Stimulated activated CD8-positive, alpha-beta memory T cell treated with anti-CD3 and anti-CD28 coated beads, Interleukin-15, amount 100 ng/mL, for 48 hours (primary cell): ENCODE measurements around the gene DCST2.

Source experiments
- DNase-seq, 2 donors: peaks; one replicate each; pipeline ENCODE4 v3.0.0-alpha.2; 2020; ENCODE audit warnings: low read depth in 2 of 2

DCST2 gene

DNA sequence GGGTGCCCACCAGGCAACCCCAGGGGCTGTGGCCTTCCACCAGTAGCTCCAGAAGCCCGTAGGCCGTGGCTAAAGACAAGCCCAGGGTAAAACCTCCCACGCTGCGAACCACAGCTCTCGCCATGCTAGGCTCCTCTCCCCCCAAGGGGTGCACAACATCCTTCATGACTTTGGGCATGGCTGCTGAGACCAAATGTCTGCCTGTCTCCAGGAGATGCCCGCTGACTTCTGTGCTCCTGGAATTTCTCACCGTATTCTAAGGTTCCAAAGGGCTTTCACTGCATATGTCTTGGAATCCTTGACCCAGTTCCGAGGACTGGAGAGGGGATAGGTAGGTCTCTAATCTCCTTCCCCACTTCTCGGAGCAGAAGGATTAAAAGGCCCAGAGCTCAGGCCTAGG, at the start of gene DCST2, which contains the start of gene DCST1:
TSS of gene DCST2 (minus strand) at position 258 of the 400 bp plus-strand sequence. CDS start at position 178, 80 bp downstream.
TSS of gene DCST1 (plus strand) at position 301 of the 400 bp plus-strand sequence. CDS start 213 bp downstream, outside the sequence.
- no peak for DNase-seq

DNA sequence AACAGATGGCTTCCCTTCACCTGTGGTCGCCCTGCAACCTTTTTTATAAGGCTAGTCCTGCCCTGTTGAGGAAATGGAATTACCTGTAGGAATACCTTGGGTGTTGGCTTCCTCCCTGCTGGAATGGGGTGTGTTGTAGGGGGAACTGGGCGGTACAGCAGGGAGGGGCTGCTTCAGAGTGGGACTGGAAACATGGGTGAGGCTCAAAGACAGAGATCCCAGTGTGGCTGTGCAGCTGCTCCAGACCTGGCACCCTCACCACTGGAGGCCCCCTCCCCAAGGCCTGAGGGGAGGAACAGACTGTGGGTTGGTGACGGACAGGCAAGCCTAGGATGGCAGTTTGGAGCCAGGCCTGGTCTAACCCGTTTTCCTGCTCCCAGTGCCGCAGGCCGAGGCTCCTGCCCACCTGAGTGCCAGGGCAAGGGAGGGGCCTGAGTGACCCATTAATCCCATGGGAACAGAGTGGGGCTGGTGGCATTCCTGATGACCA, 49.5 kb upstream of the DCST2 start:
- DNase-seq, result no peak

GRCh38 chr1:155082301-155083051, 48.9 kb upstream of the DCST2 start:
- no peak for DNase-seq

DNA sequence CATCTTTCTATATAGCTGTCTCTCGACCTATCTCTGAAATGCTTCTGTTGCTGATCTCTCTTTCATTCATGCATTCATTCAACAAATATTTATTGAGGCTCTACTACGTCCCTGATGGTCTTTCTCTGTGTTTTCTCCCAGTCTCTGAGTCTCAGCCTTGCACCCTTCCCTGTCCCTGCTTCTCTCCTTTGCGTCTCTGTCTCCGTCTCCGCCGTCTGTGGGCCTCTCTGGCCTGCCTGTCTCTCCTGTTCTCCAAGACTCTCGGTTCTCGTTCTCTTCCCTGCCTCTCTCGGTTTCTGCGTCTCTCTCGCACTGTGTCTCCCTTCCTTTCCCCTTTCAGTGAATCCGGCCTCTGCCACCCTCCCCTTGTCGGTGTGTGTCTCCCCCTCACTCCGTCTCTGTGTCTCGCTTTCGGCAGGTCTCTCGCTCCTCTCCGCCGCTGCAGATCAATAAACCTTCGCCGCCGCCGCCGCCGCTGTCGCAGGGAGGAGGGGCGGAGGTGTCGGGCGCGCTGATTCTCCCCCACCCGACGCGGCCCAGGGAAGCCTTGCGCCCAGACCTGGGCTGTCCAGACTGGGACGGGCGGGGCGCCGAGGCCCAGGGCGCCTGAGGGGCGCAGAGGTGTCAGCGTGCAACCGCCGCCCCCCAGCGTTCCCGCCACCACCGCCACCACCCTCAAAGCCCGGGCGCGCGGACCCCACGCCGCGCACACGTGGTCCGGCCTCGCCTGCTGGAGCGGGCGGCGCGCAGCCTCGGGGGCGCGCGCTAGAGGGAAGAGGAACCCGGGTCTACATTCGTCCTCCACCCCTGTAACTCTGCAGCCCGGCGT, 48.1 kb upstream of the DCST2 start:
- no peak for DNase-seq

GRCh38 chr1:155080312-155081228, 47.0 kb upstream of the DCST2 start:
- DNase-seq, result no peak

DNA sequence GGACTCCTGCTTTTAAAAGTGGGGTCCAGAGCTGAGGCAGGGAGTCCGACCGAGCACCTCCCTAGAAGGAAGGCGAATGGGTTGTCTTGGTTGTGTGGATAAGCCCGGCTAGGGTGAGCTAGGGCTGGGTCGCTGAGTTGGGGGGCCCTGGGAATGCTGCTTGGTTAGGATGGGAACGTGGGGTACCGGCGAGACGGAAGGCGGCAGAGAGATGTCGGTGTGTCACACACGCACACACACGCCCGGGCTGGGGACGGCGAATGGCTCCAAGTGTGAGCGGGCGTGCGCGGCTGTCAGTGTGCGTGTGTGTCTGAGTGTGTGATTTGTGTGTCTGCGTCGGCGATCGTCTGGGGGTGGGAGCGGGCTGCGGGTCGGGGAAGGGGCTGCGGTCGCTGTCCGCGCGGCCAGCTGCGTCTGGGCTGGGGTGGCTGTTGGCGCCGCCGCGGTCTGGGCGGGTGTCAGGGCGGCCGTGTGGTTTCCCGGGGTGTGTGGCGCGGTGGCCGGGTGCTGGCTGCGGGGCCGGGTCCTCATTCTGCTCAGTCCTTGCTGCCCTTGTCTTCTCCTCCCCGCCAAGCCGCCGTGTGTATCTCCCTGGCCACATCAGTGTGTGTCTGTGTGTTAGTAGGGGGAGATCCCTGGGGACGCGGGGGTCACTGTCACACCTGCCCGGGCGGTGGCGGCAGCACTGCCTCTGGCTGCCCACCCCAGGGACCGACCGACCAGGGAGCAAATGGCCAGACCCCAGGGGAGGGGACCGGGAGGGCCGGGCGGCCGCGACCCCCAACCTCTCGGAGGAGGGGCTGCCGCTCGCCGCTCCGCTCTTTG, 46.1 kb upstream of the DCST2 start:
- DNase-seq, result no peak

DNA sequence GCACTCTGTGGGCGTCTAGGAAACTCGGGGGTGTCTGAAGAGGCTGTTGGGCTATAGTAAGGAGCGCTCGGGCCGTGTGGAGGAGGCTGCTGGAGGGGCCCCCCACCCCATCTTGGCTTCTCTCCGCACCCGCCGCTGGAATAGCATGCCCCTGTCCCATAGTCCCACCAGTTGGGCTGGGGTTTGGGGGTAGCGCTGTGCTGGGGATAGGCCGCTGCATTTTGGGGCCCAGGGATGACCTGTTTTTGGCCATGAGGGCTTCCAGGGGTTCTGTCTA, 45.6 kb upstream of the DCST2 start:
- no peak for DNase-seq

DNA sequence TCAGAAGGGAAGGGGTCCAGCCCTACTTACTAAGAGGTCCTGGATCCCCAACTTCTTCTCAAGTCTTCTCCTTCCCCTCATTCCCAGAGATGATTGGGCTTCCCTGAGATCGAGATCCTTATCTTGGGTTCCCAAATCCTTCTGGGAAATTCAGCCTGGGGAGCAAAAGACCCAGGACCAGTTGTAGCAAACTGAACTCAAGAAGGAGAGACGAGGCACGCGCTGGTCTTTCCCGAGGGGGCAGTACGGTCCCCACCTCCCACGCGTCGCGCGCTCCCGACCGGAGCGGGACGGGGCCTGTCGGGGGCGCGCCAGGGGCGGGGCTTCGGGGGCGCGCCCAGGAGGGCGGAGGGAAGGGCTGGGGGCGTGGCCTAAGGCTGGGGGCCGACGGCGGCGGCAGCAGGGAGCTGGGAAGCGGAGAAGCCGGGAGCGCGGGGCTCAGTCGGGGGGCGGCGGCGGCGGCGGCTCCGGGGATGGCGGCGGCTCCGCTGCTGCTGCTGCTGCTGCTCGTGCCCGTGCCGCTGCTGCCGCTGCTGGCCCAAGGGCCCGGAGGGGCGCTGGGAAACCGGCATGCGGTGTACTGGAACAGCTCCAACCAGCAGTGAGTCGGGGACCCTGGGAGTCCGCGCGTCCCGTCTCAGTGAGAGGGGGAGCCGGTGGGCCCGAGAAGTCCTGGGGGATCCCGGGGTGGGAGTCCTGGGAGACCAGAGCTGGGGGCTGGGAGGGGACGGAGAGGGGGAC, 45.1 kb upstream of the DCST2 start, which contains the start of gene EFNA3:
TSS of gene EFNA3 (plus strand) at position 369 of the 741 bp plus-strand sequence. CDS start at position 474, 105 bp downstream.
- peak in 1 of 2 donors; percentile 49 for DNase-seq

GRCh38 chr1:155077758-155078445, 44.3 kb upstream of the DCST2 start:
- DNase-seq, result no peak

GRCh38 chr1:155077346-155077745, 43.8 kb upstream of the DCST2 start:
- DNase-seq, result no peak

DNA sequence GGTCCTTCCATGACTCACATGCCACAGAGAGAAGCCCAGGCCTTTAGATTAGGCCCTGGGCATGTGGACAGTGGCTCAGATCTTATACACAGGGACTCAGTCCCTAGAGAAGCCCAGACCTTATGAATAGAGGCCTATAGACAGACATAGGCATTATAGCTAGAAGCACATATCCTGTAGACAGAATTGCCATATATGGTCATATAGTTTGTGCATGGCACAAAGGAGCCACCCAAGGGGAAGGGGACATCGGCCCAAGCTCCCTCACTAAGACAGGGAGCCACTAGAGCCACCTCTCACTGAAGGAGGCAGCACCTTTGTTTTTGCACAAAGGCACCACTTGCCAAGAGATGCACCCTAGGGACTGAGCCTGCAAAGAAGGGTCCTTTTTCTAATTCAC, 42.8 kb upstream of the DCST2 start:
- no peak for DNase-seq

GRCh38 chr1:155075535-155075934, 42.0 kb upstream of the DCST2 start:
- DNase-seq, result no peak

DNA sequence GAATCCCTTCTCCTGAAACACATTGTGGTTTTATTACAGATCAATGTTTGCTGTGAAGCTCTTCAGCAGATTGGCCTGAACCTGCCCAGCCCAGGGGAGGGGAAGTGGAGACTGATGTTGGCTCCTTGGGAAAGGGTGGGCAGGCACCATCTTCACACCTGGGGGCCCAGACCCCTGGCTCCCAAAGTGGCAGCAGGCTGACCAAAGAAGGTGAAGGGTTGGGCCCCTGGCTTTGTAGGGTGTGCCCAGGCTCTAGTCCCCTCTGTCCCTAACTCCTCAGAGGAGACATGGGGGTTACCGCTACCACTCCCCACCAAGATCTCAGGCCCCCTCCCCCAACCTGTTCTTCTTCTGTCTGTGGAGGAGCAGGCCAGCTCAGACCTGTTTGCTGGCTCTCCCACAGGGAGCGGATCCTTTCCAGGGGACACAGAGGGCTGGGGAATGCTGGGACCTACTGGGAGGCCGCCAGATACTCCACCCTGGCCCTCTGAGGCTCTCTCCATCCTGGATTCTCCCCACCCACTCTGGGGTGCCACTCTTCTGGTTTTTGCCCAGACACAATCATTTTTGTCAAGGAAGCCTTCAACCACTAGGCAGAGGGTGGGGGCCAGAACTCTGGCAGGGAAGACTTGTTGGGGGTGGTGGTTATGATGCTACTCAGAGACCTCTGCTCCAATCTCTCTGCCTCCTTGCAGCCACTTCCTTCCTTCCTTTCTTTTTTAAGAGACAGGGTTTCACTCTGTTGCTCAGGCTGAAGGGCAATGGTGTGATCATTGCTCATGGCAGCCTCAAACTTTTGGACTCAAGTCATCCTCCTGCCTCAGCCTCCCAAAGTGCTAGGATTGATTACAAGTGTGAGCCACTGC, 40.0 kb upstream of the DCST2 start:
- no peak for DNase-seq

- DNase-seq, result no peak
Measured at GRCh38 chr1:155072531-155073289, 39.1 kb upstream of the DCST2 start.

DNA sequence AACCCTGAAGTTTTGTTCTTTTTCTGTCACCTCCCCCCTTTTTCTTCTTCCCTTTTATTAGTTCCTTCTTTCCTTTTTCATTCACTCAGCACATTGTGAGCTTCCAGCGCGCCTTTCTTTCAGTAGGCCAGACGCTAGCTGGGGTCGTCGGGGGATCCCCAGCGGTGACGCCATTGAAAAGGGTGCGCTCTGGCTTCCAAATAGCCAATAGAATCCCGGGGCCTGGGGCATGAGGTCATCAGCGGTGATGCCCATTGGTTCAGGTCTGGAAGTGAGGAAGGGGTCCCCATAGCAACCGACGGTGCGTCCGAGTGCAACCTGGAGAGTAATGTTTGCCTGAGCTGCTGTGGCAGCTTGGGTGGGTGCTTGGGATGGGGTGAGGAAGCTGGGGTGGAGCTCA, 38.1 kb upstream of the DCST2 start:
- no peak for DNase-seq

DNA sequence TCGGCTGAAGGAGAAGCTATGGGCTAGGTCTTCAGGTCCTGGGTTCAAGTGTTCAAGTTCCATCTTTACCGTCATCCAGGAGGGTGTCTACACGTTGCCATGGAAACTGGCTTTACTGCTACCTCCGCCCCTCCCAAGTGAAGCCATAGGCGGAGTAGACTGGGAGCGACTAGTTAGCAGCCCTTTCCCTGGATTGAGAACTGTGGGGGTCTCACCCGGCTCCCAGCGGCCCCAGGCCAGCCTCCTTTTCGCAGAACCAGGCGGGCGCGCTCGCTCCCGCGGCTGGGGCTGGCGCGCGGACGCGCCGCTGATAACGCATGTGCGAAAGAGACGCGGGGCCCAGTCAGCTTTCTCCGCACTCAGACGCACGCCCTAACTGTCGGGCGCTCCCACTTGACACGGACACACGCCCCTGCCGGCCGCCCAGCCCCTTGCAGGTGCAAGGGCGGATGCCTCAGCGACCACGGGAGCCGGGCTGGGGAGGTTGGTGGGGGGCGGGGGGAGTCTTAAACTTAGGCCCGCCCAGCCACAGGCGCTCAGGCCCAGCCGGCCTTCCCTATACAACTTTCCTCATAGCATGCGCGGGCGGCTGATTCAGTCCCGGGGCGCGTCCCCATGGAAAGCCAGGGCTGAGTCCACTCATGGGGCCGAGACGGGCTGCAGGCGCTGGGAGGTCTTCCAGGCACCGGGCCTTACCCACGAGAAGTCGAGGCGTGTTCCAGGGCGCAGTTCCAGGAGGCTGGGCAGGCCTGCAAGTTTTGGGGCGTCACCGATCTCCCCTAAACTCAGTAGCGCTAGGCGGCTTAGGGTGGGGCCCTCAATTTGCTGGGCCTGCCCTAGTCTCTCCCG, 37.4 kb upstream of the DCST2 start:
- peak; percentile 68 to 71 for DNase-seq

DNA sequence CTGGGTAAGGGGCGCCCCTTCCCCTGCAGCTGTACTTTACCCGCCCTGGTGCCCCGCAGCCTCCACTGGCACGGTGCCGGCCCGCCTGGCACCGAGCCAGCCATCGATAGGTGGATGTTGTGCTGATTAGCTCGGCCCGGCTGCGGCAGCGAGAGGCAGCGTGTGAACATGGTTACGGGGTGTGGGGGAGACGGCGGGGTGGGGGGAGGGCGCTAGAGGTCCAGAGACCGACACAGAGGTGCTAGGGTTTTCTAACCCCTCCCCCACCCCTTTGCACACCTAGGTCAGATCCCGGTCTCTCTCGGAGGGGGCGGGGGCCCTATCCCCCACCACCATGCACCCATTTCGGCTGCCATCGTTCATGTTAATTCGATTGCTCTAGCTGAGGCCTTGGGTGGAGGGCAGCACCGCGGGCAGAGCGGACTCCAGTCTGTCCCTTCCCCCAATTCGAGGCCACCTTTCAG, 36.6 kb upstream of the DCST2 start:
- DNase-seq, result no peak
